ENCODE measurements around the gene HES3.
"Not testable (repeated sequence)": the region's sequence is repeated elsewhere in the genome, so short reads cannot be mapped to it uniquely, and the experiment has no call there.

The HES3 gene

GRCh38 chr1:6219641-6220040 is 24.3 kb upstream of the HES3 start:
- DNase-seq (ENCODE audit: low spot score): not testable (repeated sequence)

- no peak for DNase-seq (ENCODE audit: low spot score)
Measured at GRCh38 chr1:6220236-6220635, 23.7 kb upstream of the HES3 start.

GRCh38 chr1:6221210-6221784 is 22.7 kb upstream of the HES3 start:
- DNase-seq (ENCODE audit: low spot score): no peak

- DNase-seq (ENCODE audit: low spot score): no peak
Measured at GRCh38 chr1:6222636-6223035, 21.3 kb upstream of the HES3 start.

GRCh38 chr1:6223617-6224016 is 20.4 kb upstream of the HES3 start:
- DNase-seq (ENCODE audit: low spot score): no peak

GRCh38 chr1:6224718-6225117 is 19.3 kb upstream of the HES3 start:
- DNase-seq (ENCODE audit: low spot score): no peak

- DNase-seq (ENCODE audit: low spot score): no peak
Measured at GRCh38 chr1:6225651-6226050, 18.3 kb upstream of the HES3 start.

- DNase-seq (ENCODE audit: low spot score): no peak
Measured at GRCh38 chr1:6233376-6233775, 10.6 kb upstream of the HES3 start.

GRCh38 chr1:6234502-6235295 is 9.3 kb upstream of the HES3 start:
- peak; percentile 81 for DNase-seq (ENCODE audit: low spot score)

- no peak for DNase-seq (ENCODE audit: low spot score)
Measured at GRCh38 chr1:6235296-6235677, 8.7 kb upstream of the HES3 start.

GRCh38 chr1:6237093-6237492 is 6.9 kb upstream of the HES3 start:
- no peak for DNase-seq (ENCODE audit: low spot score)

GRCh38 chr1:6239213-6239752 is 4.7 kb upstream of the HES3 start:
- DNase-seq (ENCODE audit: low spot score): no peak

- DNase-seq (ENCODE audit: low spot score): no peak
Measured at GRCh38 chr1:6239950-6240768, 3.8 kb upstream of the HES3 start.

GRCh38 chr1:6241107-6241886 is 2.7 kb upstream of the HES3 start:
- DNase-seq (ENCODE audit: low spot score): no peak

GRCh38 chr1:6241887-6242740 is 1.9 kb upstream of the HES3 start:
- no peak for DNase-seq (ENCODE audit: low spot score)

GRCh38 chr1:6243053-6243834 is 735 bp upstream of the HES3 start:
- no peak for DNase-seq (ENCODE audit: low spot score)

GRCh38 chr1:6244401-6245049 is 546 bp downstream of the HES3 start:
- DNase-seq (ENCODE audit: low spot score): no peak

GRCh38 chr1:6245086-6245868 is 1.3 kb downstream of the HES3 start:
- DNase-seq (ENCODE audit: low spot score): peak; percentile 87
